H1 (cell line): Measurements from ENCODE around the gene FAU. TPM values are rescaled to one million over a fixed set of nuclear protein-coding genes. Genes with fewer than 3 reads are reported as not detected.

Experiments
- CTCF ChIA-PET: fragments of 300-600 bp; sonication (Branson Sonifier 250); formaldehyde crosslinking; loops from one replicate; lab custom pipeline; 2021; ENCODE audit not compliant: partially characterized antibody; lab: Charles Lee
- POLR2A ChIA-PET: fragments of 300-600 bp; sonication (Branson Sonifier 250); formaldehyde crosslinking; loops from one replicate; lab custom pipeline; 2021; ENCODE audit warnings: inconsistent platforms; ENCODE audit not compliant: partially characterized antibody; lab: Charles Lee
- DNase-seq, 2 experiments: peaks; one replicate each; pipeline versions ENCODE4 v3.0.0 to v3.0.0-alpha.2; 2010 to 2022; ENCODE audit warnings: low spot score in 2 of 2, low read depth in 1 of 2, mixed read lengths in 1 of 2
- FAIRE-seq: peaks from 2 replicates; lab custom pipeline; 2011; peaks lifted over from hg19 to GRCh38; lab: Jason Lieb, UNC
- H2AFZ ChIP-seq: 2 replicates; pipeline ENCODE4 v1.8.1; 2012; ENCODE audit warnings: low read length, inconsistent platforms
- H2AK5ac ChIP-seq: 2 replicates; pipeline ENCODE4 v1.6.1; 2013; ENCODE audit warnings: low read depth, low read length
- H2BK120ac ChIP-seq: replicated peaks from 2 replicates; pipeline ENCODE3; 2013; ENCODE audit warnings: low read depth, low read length, inconsistent platforms
- H2BK12ac ChIP-seq: 2 replicates; pipeline ENCODE4 v1.6.1; 2013; ENCODE audit warnings: low read depth, low read length
- H2BK15ac ChIP-seq: 2 replicates; pipeline ENCODE4 v1.6.1; 2013; ENCODE audit warnings: low read length
- H2BK20ac ChIP-seq: 2 replicates; pipeline ENCODE4 v1.6.1; 2013; ENCODE audit warnings: low read length
- H2BK5ac ChIP-seq: 2 replicates; pipeline ENCODE4 v1.6.1; 2013; ENCODE audit warnings: low read depth, low read length
- H3K14ac ChIP-seq: 2 replicates; pipeline ENCODE4 v1.6.1; 2013; ENCODE audit warnings: inconsistent platforms; ENCODE audit not compliant: insufficient read length
- H3K18ac ChIP-seq: 2 replicates; pipeline ENCODE4 v1.6.1; 2013; ENCODE audit warnings: low read length; ENCODE audit errors: extremely low read depth
- H3K23ac ChIP-seq: 2 replicates; pipeline ENCODE4 v1.6.1; 2013; ENCODE audit warnings: inconsistent platforms; ENCODE audit not compliant: insufficient read length
- H3K23me2 ChIP-seq: 2 replicates; pipeline ENCODE4 v1.6.1; 2013; ENCODE audit warnings: low read depth, low read length
- H3K27ac ChIP-seq: 2 replicates; pipeline ENCODE4 v1.6.1; 2011; ENCODE audit warnings: low read depth, low read length, inconsistent platforms
- H3K27me3 ChIP-seq, 4 experiments: replicated peaks in 1 of 4; 1 replicate in 1 of 4; 2 replicates in 3 of 4; pipeline versions ENCODE4 v1.6.1 to v1.8.1; 2011 to 2013; ENCODE audit warnings: low read length in 3 of 4, mild to moderate bottlenecking in 3 of 4, inconsistent platforms in 2 of 4, mixed read lengths in 2 of 4, moderate library complexity in 1 of 4; ENCODE audit not compliant: control insufficient read depth in 3 of 4, insufficient read depth in 3 of 4; ENCODE audit errors: extremely low read depth in 1 of 4
- H3K36me3 ChIP-seq, 4 experiments: 2 replicates each; pipeline versions ENCODE4 v1.6.1 to v1.8.1; 2011 to 2013; ENCODE audit warnings: mild to moderate bottlenecking in 4 of 4, low read length in 3 of 4, moderate library complexity in 2 of 4, control low read depth in 1 of 4, inconsistent platforms in 1 of 4; ENCODE audit not compliant: insufficient read depth in 4 of 4, control insufficient read depth in 2 of 4
- H3K4ac ChIP-seq: replicated peaks from 2 replicates; pipeline ENCODE3; 2013; ENCODE audit warnings: low read length, low read depth, mixed read lengths, inconsistent platforms; ENCODE audit not compliant: insufficient read length
- H3K4me1 ChIP-seq, 4 experiments: replicated peaks in 1 of 4; 1 replicate in 1 of 4; 2 replicates in 3 of 4; pipeline versions ENCODE4 v1.6.1 to v1.8.1; 2011 to 2013; ENCODE audit warnings: low read length in 3 of 4, inconsistent platforms in 2 of 4, mixed read lengths in 1 of 4; ENCODE audit not compliant: insufficient read depth in 4 of 4, control insufficient read depth in 3 of 4
- H3K4me2 ChIP-seq, 2 experiments: 2 replicates each; pipeline versions ENCODE4 v1.6.1 to v1.8.1; 2011 to 2013; ENCODE audit warnings: low read depth in 2 of 2, low read length in 2 of 2, control low read depth in 1 of 2, inconsistent platforms in 1 of 2, mild to moderate bottlenecking in 1 of 2; ENCODE audit not compliant: insufficient read depth in 1 of 2
- H3K4me3 ChIP-seq, 4 experiments: fragments of 200-600, 300-600 bp in 1 of 4; sonication (generic), shearing (Covaris generic), sonication (Bioruptor Twin) in 1 of 4; 2 replicates each; pipeline versions ENCODE4 v1.5.1 to v1.8.1; 2011 to 2016; ENCODE audit warnings: low read length in 4 of 4, low read depth in 3 of 4, control low read depth in 2 of 4, inconsistent platforms in 2 of 4, mild to moderate bottlenecking in 2 of 4, mixed read lengths in 1 of 4, moderate library complexity in 1 of 4; ENCODE audit not compliant: insufficient read depth in 2 of 4; ENCODE audit errors: extremely low read depth in 1 of 4
- H3K56ac ChIP-seq: replicated peaks from 2 replicates; pipeline ENCODE3; 2013; ENCODE audit warnings: low read depth, mild to moderate bottlenecking, mixed read lengths, low read length, inconsistent platforms; ENCODE audit not compliant: insufficient read length
- H3K79me1 ChIP-seq: 2 replicates; pipeline ENCODE4 v1.6.1; 2013; ENCODE audit warnings: low read depth, low read length, control low read depth
- H3K79me2 ChIP-seq, 2 experiments: 2 replicates each; pipeline versions ENCODE4 v1.6.1 to v1.8.1; 2012 to 2013; ENCODE audit warnings: low read length in 2 of 2, mild to moderate bottlenecking in 2 of 2, inconsistent platforms in 1 of 2; ENCODE audit not compliant: insufficient read depth in 2 of 2, control insufficient read depth in 1 of 2
- H3K9ac ChIP-seq, 4 experiments: replicated peaks in 1 of 4; 1 replicate in 1 of 4; 2 replicates in 3 of 4; pipeline versions ENCODE4 v1.6.1 to v1.8.1; 2011 to 2013; ENCODE audit warnings: low read depth in 3 of 4, low read length in 3 of 4, control low read depth in 2 of 4, mild to moderate bottlenecking in 2 of 4, moderate library complexity in 2 of 4, inconsistent platforms in 1 of 4; ENCODE audit errors: extremely low read depth in 1 of 4
- H3K9me3 ChIP-seq, 2 experiments: 2 replicates each; pipeline versions ENCODE4 v1.6.1 to v1.8.1; 2012 to 2013; ENCODE audit warnings: mild to moderate bottlenecking in 2 of 2, moderate library complexity in 2 of 2, control low read depth in 1 of 2, inconsistent platforms in 1 of 2, low read depth in 1 of 2, low read length in 1 of 2, mixed read lengths in 1 of 2; ENCODE audit not compliant: insufficient read depth in 2 of 2
- H4K20me1 ChIP-seq, 2 experiments: replicated peaks in 1 of 2; 2 replicates each; pipeline versions ENCODE3 to v1.8.1; 2011 to 2013; ENCODE audit warnings: inconsistent platforms in 2 of 2, low read length in 2 of 2, mild to moderate bottlenecking in 1 of 2; ENCODE audit not compliant: insufficient read depth in 2 of 2, control insufficient read depth in 1 of 2
- H4K5ac ChIP-seq: 2 replicates; pipeline ENCODE4 v1.6.1; 2013; ENCODE audit warnings: low read length, low read depth, mixed read lengths, inconsistent platforms; ENCODE audit not compliant: insufficient read length
- H4K8ac ChIP-seq: 2 replicates; pipeline ENCODE4 v1.8.0; 2013; ENCODE audit warnings: mild to moderate bottlenecking, moderate library complexity, low read length, inconsistent platforms; ENCODE audit not compliant: insufficient read depth; ENCODE audit errors: extremely low read depth
- H4K91ac ChIP-seq: replicated peaks from 2 replicates; pipeline ENCODE3; 2013; ENCODE audit warnings: low read length, mixed read lengths, inconsistent platforms; ENCODE audit not compliant: insufficient read length
- ASH2L ChIP-seq: fragments of 200-600, 300-600 bp; sonication (generic); IDR thresholded peaks from one replicate; pipeline ENCODE4 v1.7.1; 2017; ENCODE audit warnings: low read length
- ATF2 ChIP-seq: IDR thresholded peaks from 2 replicates; pipeline ENCODE4 v1.6.1; 2012; ENCODE audit warnings: low read length, inconsistent platforms
- BCL11A ChIP-seq, 2 experiments: IDR thresholded peaks; one replicate each; pipeline ENCODE4 v1.6.1; 2011; ENCODE audit warnings: low read depth in 2 of 2, low read length in 2 of 2, mild to moderate bottlenecking in 2 of 2
- CEBPB ChIP-seq: IDR thresholded peaks from 2 replicates; pipeline ENCODE4 v1.6.1; 2012; ENCODE audit warnings: low read depth, low read length
- E2F6 ChIP-seq: IDR thresholded peaks from 2 replicates; pipeline ENCODE4 v1.6.1; 2012; ENCODE audit warnings: inconsistent platforms
- HDAC2 ChIP-seq, 2 experiments: fragments of 300-600 bp in 1 of 2; sonication (generic) in 1 of 2; IDR thresholded peaks; 2 replicates each; pipeline ENCODE4 v1.6.1; 2011 to 2012; ENCODE audit warnings: low read depth in 2 of 2, low read length in 2 of 2, mild to moderate bottlenecking in 2 of 2, moderate library complexity in 2 of 2, borderline replicate concordance in 1 of 2, inconsistent platforms in 1 of 2
- JUND ChIP-seq: IDR thresholded peaks from 2 replicates; pipeline ENCODE4 v1.6.1; 2011; ENCODE audit warnings: mild to moderate bottlenecking, improper control_type of control experiment, low read length
- MAX ChIP-seq: IDR thresholded peaks from 2 replicates; pipeline ENCODE4 v1.6.1; 2012; ENCODE audit warnings: inconsistent platforms
- POLR2A ChIP-seq, 2 experiments: IDR thresholded peaks; 1 replicate in 1 of 2; 2 replicates in 1 of 2; pipeline ENCODE4 v1.6.1; 2011; ENCODE audit warnings: low read depth in 2 of 2, low read length in 2 of 2, mild to moderate bottlenecking in 2 of 2; ENCODE audit errors: control extremely low read depth in 1 of 2
- POLR2AphosphoS5 ChIP-seq: IDR thresholded peaks from 2 replicates; pipeline ENCODE4 v1.6.1; 2011; ENCODE audit warnings: low read depth, low read length
- RFX5 ChIP-seq: IDR thresholded peaks from 2 replicates; pipeline ENCODE4 v1.6.1; 2011; ENCODE audit warnings: low read depth, low read length, improper control_type of control experiment, borderline replicate concordance
- SIRT6 ChIP-seq: IDR thresholded peaks from one replicate; pipeline ENCODE4 v1.7.1; 2012; ENCODE audit warnings: low read length, inconsistent platforms
- SIX5 ChIP-seq: IDR thresholded peaks from 2 replicates; pipeline ENCODE4 v1.6.1; 2011; ENCODE audit warnings: mild to moderate bottlenecking, low read depth, low read length
- WGBS, 2 experiments: shearing (Covaris generic) in 1 of 2; methylation state at CpG; one replicate each; pipeline versions ENCODE4 v1.1.6 to v1.1.7; 2013 to 2015; ENCODE audit warnings: low lambda C conversion rate in 2 of 2, mixed read lengths in 2 of 2, inconsistent platforms in 1 of 2, low coverage in 1 of 2, missing lambda C conversion rate in 1 of 2; ENCODE audit not compliant: insufficient replicate concordance in 2 of 2, insufficient coverage in 1 of 2, insufficient read length in 1 of 2; ENCODE audit errors: extremely low coverage in 1 of 2, missing lambda C conversion rate in 1 of 2; 5-methylcytosine and 5-hydroxymethylcytosine counted together
- polyA plus RNA-seq, 7 experiments: library from polyadenylated mRNA; depleted of rRNA in 3 of 7; stranded (reverse) in 5 of 7; unstranded in 2 of 7; fragments of >200 nt in 5 of 7; fragments of 200-250 nt in 2 of 7; gene quantifications; 1 replicate in 5 of 7; 2 replicates in 1 of 7; 4 replicates in 1 of 7; pipeline versions ENCODE4 v1.2.1 to v1.2.3, GENCODE V29; 2011 to 2013; ENCODE audit warnings: missing spikeins in 2 of 7, mixed read lengths in 2 of 7
- total RNA-seq: library from RNA; stranded (reverse); fragmentation: NEBNext Ultra II Directional; extraction: Animal tissue kit (Norgen Biotek cat#: 25700); gene quantifications from 2 replicates; pipeline ENCODE4 v1.2.1, GENCODE V29; 2021

The FAU gene
- total and polyA plus RNA-seq, 2 of the 8 experiments (the other 6 are each of a cell fraction or from before 2014, with no cell fraction given) = 826 to 896 TPM

GRCh38 chr11:65159012-65159411 lies 37.1 kb upstream of the FAU start:
- DNase-seq (no peak), FAIRE-seq (no peak)
- H2AK5ac ChIP-seq = no peak overlapping the region
- CTCF ChIA-PET = interaction anchor here (0.6 kb wide), 1 partner anchor 96 kb away, joined by 3 read pairs; no protein-coding TSS in a partner anchor
- no peaks in the 10 kb centered on the region for H3K4me1 ChIP-seq
- H3K23me2 ChIP-seq = no peaks in the 10 kb centered on the region
- H2BK5ac ChIP-seq = no peak overlapping the region
- POLR2A ChIA-PET = no interaction called here
- H3K9ac ChIP-seq = no peak overlapping the region
- no peaks in the 10 kb centered on the region for H3K9me3 ChIP-seq
- H3K4me2 ChIP-seq = no peak overlapping the region
- no peak overlapping the region for H3K23ac ChIP-seq
- no peak overlapping the region for H3K4me3 ChIP-seq
- no peaks in the 10 kb centered on the region for H3K36me3 ChIP-seq
- H2AFZ ChIP-seq = no peak overlapping the region
- no peak overlapping the region for H2BK15ac ChIP-seq
- 92% methylated on average over 5 of the region's 5 CpGs; no CpG with 5 or more reads in 1 of the 2 experiments for WGBS, 2 experiments
- no peak overlapping the region for H2BK120ac ChIP-seq
- no peaks in the 10 kb centered on the region for H3K27me3 ChIP-seq
- no peak overlapping the region for H3K14ac ChIP-seq
- H4K5ac ChIP-seq = no peak overlapping the region
- H2BK20ac ChIP-seq = no peak overlapping the region
- H3K56ac ChIP-seq = no peak overlapping the region
- no peak overlapping the region for H2BK12ac ChIP-seq
- no peak overlapping the region for H3K4ac ChIP-seq
- H4K8ac ChIP-seq = no peak overlapping the region
- no peak overlapping the region for H4K91ac ChIP-seq
- no peaks in the 10 kb centered on the region for H4K20me1 ChIP-seq
- no peak overlapping the region for H3K27ac ChIP-seq
- TF ChIP-seq BCL11A (IDR thresholded peaks at IDR 0.05; ENCODE audit: low read depth in 2 of 2, low read length in 2 of 2) (no peak), ATF2 (no peak), RFX5 (no peak), CEBPB (no peak), POLR2A (IDR thresholded peaks at IDR 0.05; ENCODE audit: control extremely low read depth in 1 of 2, low read depth in 2 of 2, low read length in 2 of 2) (no peak), MAX (no peak), JUND (no peak), HDAC2 (IDR thresholded peaks at IDR 0.05; ENCODE audit: borderline replicate concordance in 1 of 2, low read depth in 2 of 2, low read length in 2 of 2) (no peak), SIRT6 (no peak), E2F6 (no peak), ASH2L (no peak), POLR2AphosphoS5 (no peak), SIX5 (no peak)
- H3K79me2 ChIP-seq = no peaks in the 10 kb centered on the region
- H3K18ac ChIP-seq = no peak overlapping the region
- H3K79me1 ChIP-seq = no peaks in the 10 kb centered on the region
